ENCODE measurements around the gene EDAR. TPM values are rescaled to one million over a fixed set of nuclear protein-coding genes. Genes with fewer than 3 reads are reported as not detected.

The EDAR gene
- polyA plus RNA-seq, 1 of the 3 experiments (the other 2 are of a cell fraction) = not detected

DNA sequence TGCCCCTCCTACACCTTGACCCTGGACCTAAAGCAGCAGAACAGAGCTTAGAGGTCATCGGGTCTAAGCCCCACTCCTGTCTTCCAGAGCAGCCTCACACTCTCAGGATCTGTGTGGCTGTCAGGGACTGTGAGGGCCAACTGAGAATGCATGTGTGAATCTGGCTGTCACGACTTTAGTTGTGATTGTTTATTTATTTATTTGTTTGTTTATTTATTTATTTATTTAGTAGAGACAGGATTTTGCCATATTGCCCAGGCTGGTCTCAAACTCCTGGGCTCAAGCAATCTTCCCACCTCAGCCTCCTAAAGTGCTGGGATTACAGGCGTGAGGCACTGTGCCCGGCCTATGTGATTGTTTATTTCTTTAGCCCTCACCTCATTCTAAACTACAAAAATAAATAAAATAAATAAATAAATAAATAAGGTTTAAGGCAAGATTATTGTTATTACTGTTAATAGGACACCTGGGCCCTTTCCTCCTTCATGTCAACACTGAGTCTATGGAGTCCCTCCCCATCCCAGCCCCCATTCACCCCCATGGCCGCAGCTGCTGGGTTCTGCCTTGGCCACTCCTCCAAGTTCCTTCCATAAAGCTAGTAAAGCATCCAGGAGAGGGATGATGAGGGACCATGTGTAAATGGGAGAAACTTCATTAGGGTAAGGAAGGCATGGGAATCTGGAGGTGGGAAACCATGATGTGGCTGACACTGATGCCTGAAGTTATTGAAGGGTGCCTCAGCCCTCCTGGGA, 39.9 kb upstream of the EDAR start:
- no peak overlapping the region for H3K4me2 ChIP-seq
- 75% methylated on average over 5 of the region's 5 CpGs for WGBS (ENCODE audit: low lambda C conversion rate)
- H3K27ac ChIP-seq (ENCODE audit: low read depth in 2 of 2, low read length in 1 of 2) = no peak overlapping the region
- TF ChIP-seq MEF2A (IDR thresholded peaks at IDR 0.05; ENCODE audit: borderline replicate concordance, low read depth) = no peak
- no peak for TF ChIP-seq SMC3 (IDR thresholded peaks at IDR 0.05; ENCODE audit: low read depth, low read length)
- no peak for TF ChIP-seq TAF1 (IDR thresholded peaks at IDR 0.05; ENCODE audit: borderline replicate concordance, low read depth, low read length)
- no peak for TF ChIP-seq JUND (IDR thresholded peaks at IDR 0.05)
- no peak for TF ChIP-seq GABPA (IDR thresholded peaks at IDR 0.05; ENCODE audit: low read depth)
- no peak for TF ChIP-seq REST (IDR thresholded peaks at IDR 0.05; ENCODE audit: low read depth, low read length)
- TF ChIP-seq EZH2phosphoT487 (IDR thresholded peaks at IDR 0.05; ENCODE audit: borderline replicate concordance, low read depth) = no peak
- no peak for TF ChIP-seq TCF12 (IDR thresholded peaks at IDR 0.05)
- no peak for TF ChIP-seq RAD21 (IDR thresholded peaks at IDR 0.05; ENCODE audit: low read length)
- no peak for TF ChIP-seq YY1 (IDR thresholded peaks at IDR 0.05; ENCODE audit: low read depth)
- no peak for TF ChIP-seq RXRA (IDR thresholded peaks at IDR 0.05; ENCODE audit: borderline replicate concordance, low read depth)
- TF ChIP-seq SIN3A (IDR thresholded peaks at IDR 0.05; ENCODE audit: borderline replicate concordance, low read depth, low read length) = no peak
- no peak for TF ChIP-seq NRF1 (IDR thresholded peaks at IDR 0.05; ENCODE audit: low read depth, low read length)
- TF ChIP-seq MXI1 (IDR thresholded peaks at IDR 0.05; ENCODE audit: low read depth, low read length) = no peak
- no peak for TF ChIP-seq CTCF (IDR thresholded peaks at IDR 0.05)
- no peaks in the 10 kb centered on the region for H3K36me3 ChIP-seq (replicated peaks in 1 of 2; ENCODE audit: control insufficient read depth in 1 of 2, insufficient read depth in 2 of 2, low read length in 1 of 2)
- no peaks in the 10 kb centered on the region for H4K20me1 ChIP-seq (ENCODE audit: insufficient read depth)
- H3K9me3 ChIP-seq = no peaks in the 10 kb centered on the region
- H3K27me3 ChIP-seq (ENCODE audit: insufficient read depth) = peaks cover 13% of the 10 kb centered on the region; the same call in 1 of the 2 replicates
- H2AFZ ChIP-seq (ENCODE audit: low read depth) = no peak overlapping the region
- no peaks in the 10 kb centered on the region for H3F3A ChIP-seq (replicated peaks; ENCODE audit: insufficient read depth)
- no peak overlapping the region for H3K4me3 ChIP-seq (ENCODE audit: low read depth in 2 of 2, low read length in 1 of 2)
- ChIA-PET CTCF (no interaction called here), POLR2A (no interaction called here)
- H3K79me2 ChIP-seq (ENCODE audit: insufficient read depth) = no peaks in the 10 kb centered on the region
- H3K9ac ChIP-seq = no peak overlapping the region
- H3K9me2 ChIP-seq = no peaks in the 10 kb centered on the region
- no peaks in the 10 kb centered on the region; a peak in 1 of 4 replicates for H3K4me1 ChIP-seq (ENCODE audit: control insufficient read depth in 1 of 2, insufficient read depth in 2 of 2, low read depth in 1 of 2, low read length in 1 of 2)
- no peak for DNase-seq
